GM12864 (cell line): ENCODE measurements around the gene ARL8B.

Source experiments
- DNase-seq: peaks from one replicate; pipeline ENCODE4 v3.0.0-alpha.2; 2011; ENCODE audit warnings: low read depth
- H3K4me3 ChIP-seq: 2 replicates; pipeline ENCODE4 v1.5.1; 2011; ENCODE audit warnings: mild to moderate bottlenecking, low read depth, low read length, control low read depth
- TF ChIP-seq, protein P1 (sequence below): IDR thresholded peaks from 2 replicates; pipeline ENCODE4 v1.5.1; 2011; ENCODE audit warnings: low read depth, mild to moderate bottlenecking, moderate library complexity, low read length, control low read depth, inconsistent platforms; ENCODE audit errors: missing control alignments

The ARL8B gene

GRCh38 chr3:5219216-5219615, 97.1 kb downstream of the ARL8B start:
- TF ChIP-seq, protein P1, sequence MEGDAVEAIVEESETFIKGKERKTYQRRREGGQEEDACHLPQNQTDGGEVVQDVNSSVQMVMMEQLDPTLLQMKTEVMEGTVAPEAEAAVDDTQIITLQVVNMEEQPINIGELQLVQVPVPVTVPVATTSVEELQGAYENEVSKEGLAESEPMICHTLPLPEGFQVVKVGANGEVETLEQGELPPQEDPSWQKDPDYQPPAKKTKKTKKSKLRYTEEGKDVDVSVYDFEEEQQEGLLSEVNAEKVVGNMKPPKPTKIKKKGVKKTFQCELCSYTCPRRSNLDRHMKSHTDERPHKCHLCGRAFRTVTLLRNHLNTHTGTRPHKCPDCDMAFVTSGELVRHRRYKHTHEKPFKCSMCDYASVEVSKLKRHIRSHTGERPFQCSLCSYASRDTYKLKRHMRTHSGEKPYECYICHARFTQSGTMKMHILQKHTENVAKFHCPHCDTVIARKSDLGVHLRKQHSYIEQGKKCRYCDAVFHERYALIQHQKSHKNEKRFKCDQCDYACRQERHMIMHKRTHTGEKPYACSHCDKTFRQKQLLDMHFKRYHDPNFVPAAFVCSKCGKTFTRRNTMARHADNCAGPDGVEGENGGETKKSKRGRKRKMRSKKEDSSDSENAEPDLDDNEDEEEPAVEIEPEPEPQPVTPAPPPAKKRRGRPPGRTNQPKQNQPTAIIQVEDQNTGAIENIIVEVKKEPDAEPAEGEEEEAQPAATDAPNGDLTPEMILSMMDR: no peak
- no peak for DNase-seq
- H3K4me3 ChIP-seq: no peak overlapping the region

GRCh38 chr3:5220193-5220592, 98.1 kb downstream of the ARL8B start:
- no peak for DNase-seq
- TF ChIP-seq, protein P1: no peak
- no peak overlapping the region for H3K4me3 ChIP-seq

DNA sequence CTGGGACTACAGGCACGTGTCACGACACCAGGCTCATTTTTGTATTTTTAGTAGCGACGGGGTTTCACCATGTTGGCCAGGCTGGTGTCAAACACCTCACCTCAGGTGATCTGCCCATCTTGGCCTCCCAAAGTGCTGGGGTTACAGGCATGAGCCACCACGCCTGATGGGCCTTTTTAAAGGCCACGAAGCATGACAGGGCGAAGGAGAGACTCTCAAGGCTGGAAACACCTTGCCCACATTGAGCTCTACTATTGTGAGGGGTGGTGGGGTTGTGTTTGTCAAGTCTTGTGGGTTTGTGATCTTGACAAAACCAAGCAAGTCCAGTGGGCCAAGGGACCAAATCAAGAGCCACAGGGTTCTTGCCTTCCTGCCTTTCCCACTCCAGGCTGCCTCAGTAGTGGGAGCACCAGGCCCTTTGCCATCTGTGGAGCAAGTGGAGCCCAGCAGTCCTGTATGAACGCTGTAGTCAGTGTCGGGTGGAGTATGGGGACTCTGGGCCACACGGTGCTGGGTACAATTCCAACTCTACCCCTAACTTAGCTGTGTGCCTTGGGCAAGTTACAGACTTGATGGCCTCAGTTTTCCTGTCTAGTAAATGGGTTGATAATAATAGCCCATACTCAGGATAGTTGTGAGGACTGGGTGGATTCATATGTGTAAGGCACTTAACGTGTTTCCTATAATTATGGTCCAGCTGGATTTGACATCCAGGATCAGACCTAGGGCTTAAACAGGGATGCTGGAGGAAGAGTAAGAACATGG, 98.8 kb downstream of the ARL8B start:
- TF ChIP-seq, protein P1: no peak
- no peak overlapping the region for H3K4me3 ChIP-seq
- no peak for DNase-seq

- DNase-seq: no peak
- no peak overlapping the region for H3K4me3 ChIP-seq
- TF ChIP-seq, protein P1: no peak
Measured at GRCh38 chr3:5221701-5222100, 99.6 kb downstream of the ARL8B start.

GRCh38 chr3:5222283-5223005, 100.4 kb downstream of the ARL8B start:
- DNase-seq: no peak
- H3K4me3 ChIP-seq: no peak overlapping the region
- TF ChIP-seq, protein P1: no peak

DNA sequence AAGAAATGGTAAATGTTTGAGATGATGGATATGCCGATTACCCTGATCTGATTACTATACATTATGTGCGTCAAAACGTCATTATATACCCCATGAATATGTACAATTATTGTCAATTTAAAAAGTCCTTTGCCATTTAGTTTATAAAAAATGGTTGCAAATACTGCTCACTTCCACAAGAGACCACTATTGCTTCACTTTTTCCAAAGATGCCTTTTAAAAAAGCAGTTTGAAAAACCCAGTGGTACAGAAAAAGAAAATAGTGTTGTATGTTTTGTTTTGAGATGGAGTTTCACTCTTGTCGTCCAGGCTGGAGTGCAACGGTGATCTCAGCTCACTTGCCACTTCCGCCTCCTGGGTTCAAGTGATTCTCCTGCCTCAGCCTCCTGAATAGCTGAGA, 104.7 kb downstream of the ARL8B start:
- TF ChIP-seq, protein P1: peak; percentile 26
- H3K4me3 ChIP-seq: no peak overlapping the region
- DNase-seq: no peak
